Endodermal cell (in vitro differentiated cells): ENCODE results near the gene SSNA1. TPM values are rescaled to one million over a fixed set of nuclear protein-coding genes. Genes with fewer than 3 reads are reported as not detected.

ENCODE experiments used
- DNase-seq: peaks from one replicate; pipeline ENCODE4 v3.0.0-alpha.2; 2017
- H3K27ac ChIP-seq: 2 replicates; pipeline ENCODE4 v1.5.1; 2013; ENCODE audit warnings: mild to moderate bottlenecking, low read depth, low read length, moderate library complexity
- H3K27me3 ChIP-seq: 2 replicates; pipeline ENCODE4 v1.6.1; 2013; ENCODE audit warnings: mild to moderate bottlenecking, low read length, moderate library complexity; ENCODE audit not compliant: insufficient read depth, control insufficient read depth, poor library complexity, severe bottlenecking
- H3K36me3 ChIP-seq: 2 replicates; pipeline ENCODE4 v1.7.0; 2013; ENCODE audit warnings: mild to moderate bottlenecking, low read length, moderate library complexity; ENCODE audit not compliant: control insufficient read depth, insufficient read depth
- H3K4me1 ChIP-seq: one replicate; pipeline ENCODE4 v1.7.0; 2013; ENCODE audit warnings: low read length; ENCODE audit not compliant: control insufficient read depth, insufficient read depth
- H3K4me3 ChIP-seq: 2 replicates; pipeline ENCODE4 v1.5.1; 2013; ENCODE audit warnings: mild to moderate bottlenecking, low read length, moderate library complexity
- H3K9ac ChIP-seq: 2 replicates; pipeline ENCODE4 v1.6.1; 2013; ENCODE audit warnings: mild to moderate bottlenecking, low read length, moderate library complexity; ENCODE audit not compliant: poor library complexity, severe bottlenecking; ENCODE audit errors: extremely low read depth
- H3K9me3 ChIP-seq: 2 replicates; pipeline ENCODE4 v1.6.1; 2013; ENCODE audit warnings: mild to moderate bottlenecking, low read length, moderate library complexity; ENCODE audit not compliant: control insufficient read depth
- H3K27ac Mint-ChIP-seq: 2 replicates; pipeline ENCODE4 v1.8.0; 2020; ENCODE audit warnings: mixed read lengths
- H3K27me3 Mint-ChIP-seq: 2 replicates; pipeline ENCODE4 v1.8.0; 2021; ENCODE audit warnings: mild to moderate bottlenecking, mixed read lengths; ENCODE audit not compliant: insufficient read depth
- H3K36me3 Mint-ChIP-seq: 2 replicates; pipeline ENCODE4 v1.8.0; 2020; ENCODE audit warnings: low read depth, mixed read lengths
- H3K4me1 Mint-ChIP-seq: 2 replicates; pipeline ENCODE4 v1.8.0; 2020; ENCODE audit warnings: mixed read lengths
- H3K4me3 Mint-ChIP-seq: 2 replicates; pipeline ENCODE4 v1.8.0; 2020; ENCODE audit warnings: mild to moderate bottlenecking, moderate library complexity, mixed read lengths
- H3K9me3 Mint-ChIP-seq: 2 replicates; pipeline ENCODE4 v1.8.0; 2020; ENCODE audit warnings: mild to moderate bottlenecking, mixed read lengths
- CTCF ChIP-seq: fragments of 200-600 bp; sonication (generic); conservative IDR thresholded peaks from 2 replicates; pipeline ENCODE4 v1.5.0; 2021; ENCODE audit warnings: antibody characterized with exemption, mild to moderate bottlenecking
- WGBS, 2 experiments: methylation state at CpG; one replicate each; pipeline versions ENCODE4 v1.1.5 to v1.1.7; 2013; ENCODE audit warnings: missing lambda C conversion rate in 2 of 2, mixed read lengths in 1 of 2; ENCODE audit not compliant: insufficient coverage in 1 of 2, insufficient read length in 1 of 2; 5-methylcytosine and 5-hydroxymethylcytosine counted together
- total RNA-seq, 2 donors: library from RNA; stranded (reverse); fragmentation: NEBNext Ultra II Directional in 1 of 2; extraction: Animal tissue kit (Norgen Biotek cat#: 25700) in 1 of 2; gene quantifications; 2 replicates in 1 of 2; 3 replicates in 1 of 2; pipeline ENCODE4 v1.2.1, GENCODE V29; 2021

SSNA1 gene
- total RNA-seq, 2 donors from 2014 or later = 66.5 to 67.7 TPM

DNA sequence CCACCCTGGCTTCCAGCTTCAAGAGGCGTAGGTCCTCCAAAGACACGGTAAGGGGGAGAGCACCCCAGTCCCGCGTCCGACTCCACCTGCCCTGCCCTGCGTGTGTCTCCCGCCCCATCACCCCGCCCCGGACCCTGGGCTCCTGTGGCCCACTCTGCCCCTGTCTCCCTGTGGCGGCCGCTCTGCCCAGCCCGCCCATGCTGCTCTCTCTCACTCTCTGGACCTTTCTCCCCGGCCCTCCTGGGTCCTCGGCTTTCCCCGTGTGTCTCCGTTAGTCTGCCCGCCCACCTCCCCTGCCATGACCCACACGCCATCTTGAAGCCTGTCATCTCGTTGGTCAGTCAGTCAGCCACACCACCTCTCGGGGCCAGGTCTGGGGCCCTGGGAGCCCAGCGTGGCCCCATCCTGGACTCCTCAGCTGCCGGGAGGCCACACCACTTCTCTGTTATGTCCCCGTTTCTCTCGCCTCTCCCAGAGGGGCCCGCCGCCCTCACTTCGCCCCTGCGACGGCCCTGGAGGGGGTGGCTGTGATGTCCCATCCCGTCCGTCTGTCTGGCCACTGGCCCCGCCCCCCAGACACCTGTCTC, 23.1 kb upstream of the SSNA1 start:
- H3K9me3 ChIP-seq = no peaks in the 10 kb centered on the region
- H3K9ac ChIP-seq = no peak overlapping the region
- WGBS, 2 experiments = 88% methylated on average over 22 to 32 of the region's 32 CpGs
- H3K27me3 ChIP-seq = peaks cover 100% of the 10 kb centered on the region
- Mint-ChIP-seq H3K9me3 (no peaks in the 10 kb centered on the region), H3K36me3 (no peaks in the 10 kb centered on the region), H3K27ac (no peak overlapping the region), H3K27me3 (peaks cover 89% of the 10 kb centered on the region), H3K4me1 (no peaks in the 10 kb centered on the region), H3K4me3 (no peak overlapping the region)
- DNase-seq = no peak
- no peak overlapping the region for H3K27ac ChIP-seq
- no peaks in the 10 kb centered on the region for H3K4me1 ChIP-seq
- no peaks in the 10 kb centered on the region for H3K36me3 ChIP-seq
- H3K4me3 ChIP-seq = no peak overlapping the region
- no peak for TF ChIP-seq CTCF

GRCh38 chr9:137166380-137167229, 21.9 kb upstream of the SSNA1 start:
- no peak overlapping the region for H3K27ac Mint-ChIP-seq

DNA sequence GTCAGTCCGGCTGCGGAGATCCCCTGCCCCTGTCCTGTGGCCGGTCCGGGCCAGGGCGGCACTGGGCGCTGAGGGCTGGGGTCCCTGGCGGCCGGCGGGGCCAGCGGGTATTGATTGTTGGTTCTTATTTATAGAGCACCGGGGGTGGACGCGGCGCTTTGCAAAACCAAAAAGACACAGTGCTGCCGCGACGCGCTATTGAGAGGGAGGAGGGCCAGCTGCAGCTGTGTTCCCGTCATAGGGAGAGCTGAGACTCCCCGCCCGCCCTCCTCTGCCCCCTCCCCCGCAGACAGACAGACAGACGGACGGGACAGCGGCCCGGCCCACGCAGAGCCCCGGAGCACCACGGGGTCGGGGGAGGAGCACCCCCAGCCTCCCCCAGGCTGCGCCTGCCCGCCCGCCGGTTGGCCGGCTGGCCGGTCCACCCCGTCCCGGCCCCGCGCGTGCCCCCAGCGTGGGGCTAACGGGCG, 21.2 kb upstream of the SSNA1 start:
- WGBS, 2 experiments = 36 to 48% methylated on average over 10 to 44 of the region's 44 CpGs
- TF ChIP-seq CTCF = no peak
- peaks cover 100% of the 10 kb centered on the region for H3K27me3 ChIP-seq
- Mint-ChIP-seq H3K4me1 (no peaks in the 10 kb centered on the region), H3K27me3 (peaks cover 88% of the 10 kb centered on the region), H3K36me3 (no peaks in the 10 kb centered on the region), H3K9me3 (no peaks in the 10 kb centered on the region), H3K4me3 (no peak overlapping the region), H3K27ac (no peak overlapping the region)
- H3K36me3 ChIP-seq = no peaks in the 10 kb centered on the region
- DNase-seq = no peak
- H3K9me3 ChIP-seq = no peaks in the 10 kb centered on the region
- no peak overlapping the region for H3K4me3 ChIP-seq
- H3K27ac ChIP-seq = no peak overlapping the region
- no peaks in the 10 kb centered on the region for H3K4me1 ChIP-seq
- no peak overlapping the region for H3K9ac ChIP-seq

More at GRCh38 chr9:137166380-137167229, 21.9 kb upstream of the SSNA1 start:
- Mint-ChIP-seq H3K4me1 (no peaks in the 10 kb centered on the region), H3K27me3 (peaks cover 89% of the 10 kb centered on the region), H3K36me3 (no peaks in the 10 kb centered on the region), H3K9me3 (no peaks in the 10 kb centered on the region), H3K4me3 (no peak overlapping the region)
- Histone ChIP-seq H3K27ac (no peak overlapping the region), H3K4me1 (no peaks in the 10 kb centered on the region), H3K9me3 (no peaks in the 10 kb centered on the region), H3K9ac (no peak overlapping the region), H3K36me3 (no peaks in the 10 kb centered on the region), H3K4me3 (no peak overlapping the region), H3K27me3 (peaks cover 100% of the 10 kb centered on the region)
- DNase-seq = no peak
- 78 to 81% methylated on average over 9 to 22 of the region's 22 CpGs for WGBS, 2 experiments
- no peak for TF ChIP-seq CTCF
